ENCODE results near the gene ZFP91.

Gene ZFP91

DNA sequence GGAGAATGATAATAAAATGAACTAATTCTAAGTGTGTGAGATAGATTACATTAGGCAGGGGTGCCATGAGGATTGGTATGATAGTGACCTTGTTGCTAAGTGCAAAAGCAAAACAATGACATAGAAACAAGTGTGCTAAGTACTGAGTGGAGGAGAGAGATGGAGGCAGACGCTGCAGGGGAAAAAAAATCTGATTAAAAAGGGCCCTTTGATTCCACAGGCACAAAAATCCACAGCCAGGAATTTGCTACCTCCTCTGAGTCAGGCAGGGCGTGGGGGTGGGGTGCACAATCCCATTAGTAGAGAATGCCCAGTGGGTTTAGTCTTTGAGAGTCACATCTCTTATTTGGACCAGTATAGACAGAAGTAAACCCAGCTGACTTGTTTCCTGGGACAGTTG, 43.5 kb downstream of the ZFP91 start, which contains the start of gene CNTF:
Gene CNTF, plus strand, starts transcription at position 322 of the 400 bp plus-strand sequence. CDS start 88 bp downstream, outside the sequence.
- no peak for TF ChIP-seq CTCF (conservative IDR thresholded peaks at IDR 0.05; ENCODE audit: low read depth)
- ChIA-PET POLR2A (ENCODE audit: low non-redundant PET) (no interaction called here), CTCF (interaction anchor here (0.6 kb wide), 1 partner anchor 549 kb away, joined by 3 read pairs; no protein-coding TSS in a partner anchor)
- no peak for DNase-seq (ENCODE audit: low spot score)
- H3K27ac ChIP-seq: no peak within 1 kb of the TSS

DNA sequence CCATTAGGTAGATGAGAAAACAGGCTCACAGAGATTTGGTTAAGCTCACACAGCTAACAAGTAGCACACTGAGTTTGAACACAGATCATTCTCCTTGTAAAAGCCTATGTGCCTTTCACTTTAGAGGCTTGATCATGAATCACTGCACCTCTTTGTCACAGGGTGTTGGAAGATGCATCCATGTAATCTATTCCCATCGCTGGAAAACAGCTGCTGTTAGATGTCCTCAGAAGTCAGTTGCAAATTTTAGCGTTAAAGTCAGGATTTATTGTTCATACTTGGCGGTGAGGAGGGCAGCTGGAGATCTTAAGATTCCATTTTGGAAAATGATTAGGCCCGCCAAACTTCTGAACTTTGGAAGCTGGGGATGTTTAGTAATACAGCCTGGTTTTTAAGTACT, 46.2 kb downstream of the ZFP91 start:
- ChIA-PET POLR2A (ENCODE audit: low non-redundant PET) (no interaction called here), CTCF (interaction anchor here (0.7 kb wide), 1 partner anchor 11 kb away, joined by 3 read pairs; no protein-coding TSS in a partner anchor)
- TF ChIP-seq CTCF (conservative IDR thresholded peaks at IDR 0.05; ENCODE audit: low read depth): no peak
- H3K27ac ChIP-seq: no peak overlapping the region
- no peak for DNase-seq (ENCODE audit: low spot score)

DNA sequence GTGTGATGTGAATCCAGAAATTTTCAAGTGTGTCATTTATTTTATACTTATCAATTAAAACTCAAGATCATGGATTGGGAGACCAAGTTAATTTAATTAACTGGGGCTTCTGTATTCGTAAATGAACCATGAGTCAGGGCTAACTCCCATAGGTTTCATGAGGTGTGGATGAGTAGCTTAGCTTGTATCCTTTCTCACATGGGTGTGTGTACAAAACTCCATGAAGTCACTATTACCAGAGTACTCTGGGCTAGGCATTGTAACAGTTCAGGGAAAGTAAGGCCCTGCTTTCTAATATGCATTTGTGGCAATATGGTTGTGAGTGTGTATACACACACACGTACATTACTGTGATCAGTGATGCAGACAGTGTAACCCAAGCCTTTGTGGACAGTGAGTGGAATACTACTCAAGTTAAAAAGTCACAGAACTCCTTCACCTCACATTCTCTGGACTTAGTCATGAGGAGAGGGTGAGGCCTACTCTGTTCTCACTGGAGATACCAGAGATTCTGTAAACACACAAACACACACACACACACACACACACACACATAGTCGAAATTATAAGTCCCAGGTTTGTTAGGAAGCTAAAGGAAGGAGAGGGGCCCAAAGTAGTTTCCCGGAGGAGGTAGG, 47.1 kb downstream of the ZFP91 start:
- CTCF ChIA-PET: interaction anchor here (0.6 to 0.7 kb wide), 2 partner anchors 12 to 55 kb away, joined by 3 read pairs; no protein-coding TSS in a partner anchor
- no peak for TF ChIP-seq CTCF (conservative IDR thresholded peaks at IDR 0.05; ENCODE audit: low read depth)
- DNase-seq (ENCODE audit: low spot score): no peak
- no peak overlapping the region for H3K27ac ChIP-seq
- POLR2A ChIA-PET (ENCODE audit: low non-redundant PET): no interaction called here

DNA sequence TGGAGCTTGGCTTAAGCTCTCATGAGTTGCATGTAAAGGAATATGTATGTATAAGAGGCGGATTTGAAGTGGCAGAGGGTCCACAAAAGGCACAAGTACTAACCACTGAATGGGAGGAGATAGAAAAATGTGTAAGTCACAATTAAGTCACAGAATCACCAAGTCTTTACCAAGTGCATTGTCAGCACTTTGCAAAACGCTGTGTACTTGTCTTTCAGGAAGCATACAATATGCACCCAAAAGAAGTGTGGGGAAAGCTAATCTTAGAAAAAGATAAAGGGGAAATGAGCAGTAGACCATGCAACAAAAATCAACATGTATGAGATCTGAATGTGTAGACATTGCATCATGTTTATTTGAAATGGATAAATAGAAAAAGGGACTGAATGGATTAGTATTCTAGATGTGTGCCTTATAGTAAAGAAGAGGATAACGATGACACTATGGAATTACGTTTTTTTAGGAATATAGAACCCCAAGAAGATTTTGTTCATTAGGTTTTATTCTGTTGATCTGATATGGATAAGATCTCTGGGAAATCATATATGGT, 48.1 kb downstream of the ZFP91 start:
- H3K27ac ChIP-seq: no peak overlapping the region
- no peak for TF ChIP-seq CTCF (conservative IDR thresholded peaks at IDR 0.05; ENCODE audit: low read depth)
- CTCF ChIA-PET: interaction anchor here (0.7 to 2.6 kb wide), 3 partner anchors 27 to 367 kb away, joined by 3 to 9 read pairs (median 3); no protein-coding TSS in a partner anchor
- POLR2A ChIA-PET (ENCODE audit: low non-redundant PET): no interaction called here
- no peak for DNase-seq (ENCODE audit: low spot score)

- peak overlapping the region; percentile 76 for H3K27ac ChIP-seq
- TF ChIP-seq CTCF (conservative IDR thresholded peaks at IDR 0.05; ENCODE audit: low read depth): no peak
- ChIA-PET POLR2A (ENCODE audit: low non-redundant PET) (no interaction called here), CTCF (interaction anchor here (0.6 to 2.6 kb wide), 3 partner anchors 25 to 55 kb away, joined by 3 to 9 read pairs (median 6); no protein-coding TSS in a partner anchor)
- DNase-seq (ENCODE audit: low spot score): no peak
Observed at GRCh38 chr11:58628446-58628845, 49.6 kb downstream of the ZFP91 start.

DNA sequence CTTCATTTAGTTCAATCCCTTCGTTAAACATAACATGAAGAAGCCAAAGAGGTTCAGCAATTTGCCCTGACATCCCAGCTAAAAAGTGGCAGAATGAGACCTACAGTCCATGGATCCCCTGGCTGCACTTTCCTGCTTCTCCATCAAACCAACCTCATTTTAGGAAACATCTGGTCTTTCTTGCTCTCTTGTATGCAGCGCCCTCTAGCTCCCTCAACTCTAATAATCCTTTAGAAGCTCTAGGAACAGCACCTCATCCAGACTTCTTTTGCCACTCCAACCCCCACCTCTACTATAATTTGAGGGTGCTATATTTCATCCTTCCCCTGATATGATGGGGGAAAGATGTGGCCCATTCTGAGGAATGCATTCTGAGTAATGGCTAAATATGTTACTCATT, 51.0 kb downstream of the ZFP91 start:
- peak; percentile 36 for DNase-seq (ENCODE audit: low spot score)
- POLR2A ChIA-PET (ENCODE audit: low non-redundant PET): no interaction called here
- CTCF ChIA-PET: interaction anchor here (0.6 to 2.6 kb wide), 8 partner anchors 10 to 1182 kb away, joined by 3 to 9 read pairs (median 4); no protein-coding TSS in a partner anchor
- H3K27ac ChIP-seq: no peak overlapping the region
- peak; percentile 14; the same call in 1 of the 2 replicates for TF ChIP-seq CTCF (conservative IDR thresholded peaks at IDR 0.05; ENCODE audit: low read depth)
